Natural killer cell (primary cell): ENCODE measurements around the gene ZNF70. TPM values are rescaled to one million over a fixed set of nuclear protein-coding genes. Genes with fewer than 3 reads are reported as not detected.

ENCODE experiments used
- ATAC-seq, 3 donors: fragments of 150-1000 bp in 2 of 3; fragments of 200-7000 bp in 1 of 3; cut with Tn5 transposase; 1 replicate in 1 of 3; 2 replicates in 2 of 3; pipeline ENCODE4 v1.10.0; 2021; ENCODE audit warnings: mild to moderate bottlenecking in 2 of 3, moderate library complexity in 2 of 3
- DNase-seq, 2 donors: peaks; one replicate each; pipeline versions ENCODE4 v3.0.0 to v3.0.0-alpha.2; 2013 to 2021; ENCODE audit warnings: mixed read lengths in 1 of 2
- H3K27ac ChIP-seq: one replicate; pipeline ENCODE4 v1.5.1; 2013; ENCODE audit warnings: mild to moderate bottlenecking, low read length
- H3K27me3 ChIP-seq: one replicate; pipeline ENCODE4 v1.6.1; 2013; ENCODE audit warnings: low read length; ENCODE audit not compliant: control insufficient read depth, insufficient read depth
- H3K36me3 ChIP-seq: one replicate; pipeline ENCODE4 v1.6.1; 2013; ENCODE audit warnings: low read length; ENCODE audit not compliant: control insufficient read depth, insufficient read depth
- H3K4me1 ChIP-seq: one replicate; pipeline ENCODE4 v1.6.1; 2013; ENCODE audit warnings: low read length; ENCODE audit not compliant: control insufficient read depth, insufficient read depth
- H3K4me3 ChIP-seq: one replicate; pipeline ENCODE4 v1.5.1; 2013; ENCODE audit warnings: low read length
- H3K9me3 ChIP-seq: one replicate; pipeline ENCODE4 v1.6.1; 2013; ENCODE audit warnings: low read length; ENCODE audit not compliant: control insufficient read depth, insufficient read depth
- H3K27ac Mint-ChIP-seq, 2 donors: one replicate each; pipeline ENCODE4 v1.8.0; 2022; ENCODE audit warnings: mild to moderate bottlenecking in 2 of 2, mixed read lengths in 2 of 2, moderate library complexity in 1 of 2
- H3K27me3 Mint-ChIP-seq, 2 donors: one replicate each; pipeline ENCODE4 v1.8.0; 2022; ENCODE audit warnings: low read depth in 2 of 2, mixed read lengths in 2 of 2
- H3K36me3 Mint-ChIP-seq: one replicate; pipeline ENCODE4 v1.8.0; 2022; ENCODE audit warnings: mixed read lengths
- H3K4me1 Mint-ChIP-seq, 2 donors: one replicate each; pipeline ENCODE4 v1.8.0; 2022; ENCODE audit warnings: mixed read lengths in 2 of 2
- H3K4me3 Mint-ChIP-seq: one replicate; pipeline ENCODE4 v1.8.0; 2022; ENCODE audit warnings: mild to moderate bottlenecking, moderate library complexity, mixed read lengths
- H3K9me3 Mint-ChIP-seq, 2 donors: one replicate each; pipeline ENCODE4 v1.8.0; 2022; ENCODE audit warnings: mixed read lengths in 2 of 2
- CTCF ChIP-seq: fragments of 200-600 bp; IDR thresholded peaks from one replicate; pipeline ENCODE4 v1.8.0; 2022; ENCODE audit warnings: antibody characterized with exemption
- WGBS: methylation state at CpG from one replicate; pipeline ENCODE4 v1.1.7; 2013; ENCODE audit warnings: missing lambda C conversion rate; ENCODE audit not compliant: insufficient coverage; 5-methylcytosine and 5-hydroxymethylcytosine counted together
- intact Hi-C: fragments of 100-400 bp; cut with micrococcal nuclease; formaldehyde crosslinking; loops from one replicate; pipeline ENCODE4 v1.14.2; 2022
- total RNA-seq, 4 donors: library from RNA; stranded (reverse); fragments of 120-200 nt in 1 of 4; gene quantifications; one replicate each; pipeline versions ENCODE4 v1.2.3 to v1.2.4, GENCODE V29; 2013 to 2022

The ZNF70 gene
- total RNA-seq, 3 donors from 2014 or later (not counting 1 experiment from before 2014, with no cell fraction given) = 7.4 to 9.1 (median 7.7) TPM

- TF ChIP-seq CTCF = no peak
- intact Hi-C loops = no loop called here
- Mint-ChIP-seq H3K4me1 (peaks cover 29 to 34% of the 10 kb centered on the region in 2 donors), H3K36me3 (peaks cover 6% of the 10 kb centered on the region), H3K27me3 (no peaks in the 10 kb centered on the region), H3K4me3 (peak overlapping the region; percentile 53), H3K9me3 (no peaks in the 10 kb centered on the region), H3K27ac (peak overlapping the region; percentile 100)
- ATAC-seq = no peak
- no peaks in the 10 kb centered on the region for H3K27me3 ChIP-seq
- H3K4me3 ChIP-seq = no peak overlapping the region
- H3K36me3 ChIP-seq = peaks cover 39% of the 10 kb centered on the region
- peaks cover 35% of the 10 kb centered on the region for H3K4me1 ChIP-seq
- H3K27ac ChIP-seq = peak overlapping the region; percentile 97
- no peak for DNase-seq
- H3K9me3 ChIP-seq = no peaks in the 10 kb centered on the region
- WGBS = 55% methylated on average over 3 of the region's 3 CpGs
These were observed 55.8 kb downstream of the ZNF70 start for GRCh38 chr22:23695141-23695540.

- H3K27me3 ChIP-seq = no peaks in the 10 kb centered on the region
- peak overlapping the region; percentile 100 for H3K27ac Mint-ChIP-seq
- peaks cover 35% of the 10 kb centered on the region for H3K4me1 ChIP-seq
- no peaks in the 10 kb centered on the region for H3K27me3 Mint-ChIP-seq
- ATAC-seq (no peak), DNase-seq (no peak)
- H3K36me3 ChIP-seq = peaks cover 33% of the 10 kb centered on the region
- H3K9me3 Mint-ChIP-seq = no peaks in the 10 kb centered on the region
- H3K27ac ChIP-seq = no peak overlapping the region
- TF ChIP-seq CTCF = no peak
- peaks cover 24 to 34% of the 10 kb centered on the region in 2 donors for H3K4me1 Mint-ChIP-seq
- intact Hi-C loops = no loop called here
- H3K4me3 Mint-ChIP-seq = no peak overlapping the region
- WGBS = 97% methylated on average over 11 of the region's 11 CpGs
- no peaks in the 10 kb centered on the region for H3K36me3 Mint-ChIP-seq
- no peaks in the 10 kb centered on the region for H3K9me3 ChIP-seq
- no peak overlapping the region for H3K4me3 ChIP-seq
These were observed 56.8 kb downstream of the ZNF70 start for GRCh38 chr22:23693979-23694680.

- ATAC-seq (no peak), DNase-seq (no peak)
- Histone ChIP-seq H3K27ac (no peak overlapping the region), H3K27me3 (no peaks in the 10 kb centered on the region), H3K9me3 (no peaks in the 10 kb centered on the region), H3K4me3 (no peak overlapping the region), H3K4me1 (peaks cover 29% of the 10 kb centered on the region), H3K36me3 (peaks cover 27% of the 10 kb centered on the region)
- Mint-ChIP-seq H3K4me3 (no peak overlapping the region), H3K4me1 (peaks cover 24 to 31% of the 10 kb centered on the region in 2 donors), H3K27me3 (no peaks in the 10 kb centered on the region), H3K9me3 (no peaks in the 10 kb centered on the region), H3K27ac (peak overlapping the region; percentile 26 to 48), H3K36me3 (no peaks in the 10 kb centered on the region)
- no peak for TF ChIP-seq CTCF
- WGBS = 97% methylated on average over 12 of the region's 12 CpGs
- intact Hi-C loops = no loop called here
These were observed 58.2 kb downstream of the ZNF70 start for GRCh38 chr22:23692598-23693291.
